ENCODE measurements around the gene ARID5A.

Gene ARID5A

DNA sequence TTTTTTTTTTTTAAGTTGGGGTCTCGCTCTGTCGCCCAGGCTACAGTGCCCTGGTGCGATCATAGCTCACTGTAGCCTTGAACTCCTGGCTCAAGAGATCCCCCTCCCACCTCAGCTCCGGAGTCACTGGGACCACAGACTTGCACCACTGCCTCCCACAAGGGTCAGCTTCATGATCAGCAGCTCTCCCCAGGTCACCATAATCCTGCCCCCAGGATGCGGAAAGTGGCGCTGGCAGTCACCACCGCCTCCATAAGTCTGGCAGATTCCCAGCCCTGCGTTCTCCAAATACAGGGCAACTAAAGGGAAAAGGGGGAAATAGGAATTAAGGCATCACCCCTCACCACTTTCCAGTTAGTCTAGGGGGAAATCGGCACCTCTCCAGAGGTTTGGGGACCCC lies 5.2 kb upstream of the ARID5A start:
- no peak for DNase-seq (ENCODE audit: low read depth)
- H3K4me3 ChIP-seq (ENCODE audit: control insufficient read depth, low read depth, low read length): no peak overlapping the region
- TF ChIP-seq, protein P1, sequence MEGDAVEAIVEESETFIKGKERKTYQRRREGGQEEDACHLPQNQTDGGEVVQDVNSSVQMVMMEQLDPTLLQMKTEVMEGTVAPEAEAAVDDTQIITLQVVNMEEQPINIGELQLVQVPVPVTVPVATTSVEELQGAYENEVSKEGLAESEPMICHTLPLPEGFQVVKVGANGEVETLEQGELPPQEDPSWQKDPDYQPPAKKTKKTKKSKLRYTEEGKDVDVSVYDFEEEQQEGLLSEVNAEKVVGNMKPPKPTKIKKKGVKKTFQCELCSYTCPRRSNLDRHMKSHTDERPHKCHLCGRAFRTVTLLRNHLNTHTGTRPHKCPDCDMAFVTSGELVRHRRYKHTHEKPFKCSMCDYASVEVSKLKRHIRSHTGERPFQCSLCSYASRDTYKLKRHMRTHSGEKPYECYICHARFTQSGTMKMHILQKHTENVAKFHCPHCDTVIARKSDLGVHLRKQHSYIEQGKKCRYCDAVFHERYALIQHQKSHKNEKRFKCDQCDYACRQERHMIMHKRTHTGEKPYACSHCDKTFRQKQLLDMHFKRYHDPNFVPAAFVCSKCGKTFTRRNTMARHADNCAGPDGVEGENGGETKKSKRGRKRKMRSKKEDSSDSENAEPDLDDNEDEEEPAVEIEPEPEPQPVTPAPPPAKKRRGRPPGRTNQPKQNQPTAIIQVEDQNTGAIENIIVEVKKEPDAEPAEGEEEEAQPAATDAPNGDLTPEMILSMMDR (conservative IDR thresholded peaks at IDR 0.05; ENCODE audit: control insufficient read depth, insufficient read depth, low read depth, low read length): no peak

DNA sequence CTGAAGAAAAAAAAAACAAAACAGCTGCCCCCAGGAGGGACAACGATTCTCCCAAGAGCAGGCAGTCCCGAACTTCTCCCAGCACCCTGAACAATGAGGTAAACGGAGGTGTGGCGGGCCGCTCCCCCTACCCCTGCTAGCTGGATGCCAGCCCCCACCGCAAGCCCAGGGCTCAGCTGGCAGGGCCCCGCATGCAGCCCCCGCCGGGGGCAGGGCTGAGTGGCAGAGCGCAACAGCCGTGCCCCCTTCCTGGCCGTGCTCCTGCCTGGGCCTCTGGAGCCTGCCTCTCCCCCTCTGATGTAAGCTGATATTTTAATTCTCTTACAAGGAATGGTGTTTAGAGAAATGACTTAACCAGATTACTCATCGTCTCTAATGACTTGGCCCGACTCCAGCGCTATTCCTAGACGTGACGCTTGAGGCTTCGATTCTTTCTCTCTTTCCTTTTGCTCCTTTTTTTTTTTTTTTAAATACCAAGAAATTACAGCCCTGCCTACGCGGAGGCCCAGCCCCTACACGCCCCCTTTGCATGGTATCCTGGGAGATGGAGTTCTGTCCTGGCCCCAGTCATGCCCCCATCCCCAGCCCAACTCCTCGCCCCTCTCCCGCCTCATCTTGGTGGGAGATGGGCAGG lies 4.6 kb upstream of the ARID5A start:
- peak; percentile 100 for DNase-seq (ENCODE audit: low read depth)

DNA sequence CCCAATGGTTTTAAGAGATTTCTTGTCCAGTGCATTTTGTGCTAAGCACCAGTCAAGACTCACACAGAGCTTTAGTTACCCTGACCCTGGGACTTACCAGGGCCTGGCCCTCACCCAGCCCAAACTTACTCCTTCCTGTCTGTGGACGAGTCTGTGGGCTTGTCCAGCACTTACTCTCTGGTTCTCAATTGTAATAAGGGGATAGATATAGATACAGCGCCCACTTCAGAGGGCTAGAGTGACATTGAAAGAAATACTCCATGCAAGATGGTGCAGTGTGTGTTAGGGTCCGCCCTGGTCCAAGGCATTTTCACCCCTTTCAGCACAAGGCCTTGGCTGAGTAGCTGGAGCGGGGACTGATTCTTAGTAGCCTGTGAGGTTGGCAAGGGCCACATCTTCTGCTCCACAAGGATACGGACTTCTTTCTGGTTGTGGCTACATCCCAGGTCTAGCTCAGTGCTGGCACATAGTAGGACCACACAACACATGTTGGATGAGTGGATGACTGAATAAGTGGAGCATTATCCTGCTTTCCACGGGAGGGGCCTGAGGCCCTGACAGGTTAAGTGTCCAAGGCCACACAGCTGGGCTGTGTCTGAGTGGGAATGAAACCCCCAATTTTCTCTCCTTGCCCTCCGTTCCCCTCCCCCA lies 3.8 kb upstream of the ARID5A start:
- DNase-seq (ENCODE audit: low read depth): no peak
- H3K4me3 ChIP-seq (ENCODE audit: control insufficient read depth, low read depth, low read length): no peak overlapping the region
- TF ChIP-seq, protein P1 (conservative IDR thresholded peaks at IDR 0.05; ENCODE audit: control insufficient read depth, insufficient read depth, low read depth, low read length): no peak

More for the DNA sequence above, 4.6 kb upstream of the ARID5A start:
- TF ChIP-seq, protein P1 (conservative IDR thresholded peaks at IDR 0.05; ENCODE audit: control insufficient read depth, insufficient read depth, low read depth, low read length): no peak
- H3K4me3 ChIP-seq (ENCODE audit: control insufficient read depth, low read depth, low read length): peak overlapping the region; percentile 10

DNA sequence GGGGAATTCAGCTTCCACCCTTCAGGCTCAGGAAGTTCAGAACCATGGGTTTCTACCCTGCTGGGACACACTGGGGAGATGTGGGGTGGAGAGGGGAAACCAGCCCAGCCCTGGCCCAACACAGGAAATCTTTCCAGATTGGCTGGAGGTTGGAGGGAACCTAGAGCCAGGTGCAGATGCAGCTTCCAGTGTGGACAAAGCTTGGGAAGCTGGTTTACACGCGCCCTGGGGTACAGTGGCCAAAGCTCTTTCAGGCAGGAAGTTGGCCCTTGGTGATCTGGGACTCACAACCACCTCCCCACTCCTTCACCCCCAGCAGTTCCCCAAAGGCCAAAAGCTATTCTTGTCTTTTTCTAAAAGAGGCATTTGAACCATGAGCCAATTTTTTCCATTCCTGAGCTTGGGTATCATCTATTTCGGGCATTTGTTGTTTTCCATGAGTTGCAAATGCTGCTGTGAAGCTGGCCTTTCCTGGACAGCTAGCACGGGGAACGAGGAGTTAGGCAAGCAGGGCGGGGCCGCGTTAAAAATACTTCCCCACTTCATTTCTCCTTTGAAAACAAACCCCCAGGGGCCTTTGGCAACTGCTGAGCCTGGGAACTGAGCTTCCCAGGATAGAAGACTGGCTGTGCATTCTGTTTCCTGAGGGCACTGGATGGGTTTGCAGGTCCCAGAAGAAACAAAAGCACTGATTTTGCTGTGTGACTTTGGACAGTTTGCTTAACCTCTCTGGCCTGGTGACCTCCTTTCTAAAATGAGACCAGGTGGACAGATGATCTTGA lies 3.1 kb upstream of the ARID5A start:
- DNase-seq (ENCODE audit: low read depth): peak; percentile 78
- no peak overlapping the region for H3K4me3 ChIP-seq (ENCODE audit: control insufficient read depth, low read depth, low read length)
- TF ChIP-seq, protein P1 (conservative IDR thresholded peaks at IDR 0.05; ENCODE audit: control insufficient read depth, insufficient read depth, low read depth, low read length): no peak

DNA sequence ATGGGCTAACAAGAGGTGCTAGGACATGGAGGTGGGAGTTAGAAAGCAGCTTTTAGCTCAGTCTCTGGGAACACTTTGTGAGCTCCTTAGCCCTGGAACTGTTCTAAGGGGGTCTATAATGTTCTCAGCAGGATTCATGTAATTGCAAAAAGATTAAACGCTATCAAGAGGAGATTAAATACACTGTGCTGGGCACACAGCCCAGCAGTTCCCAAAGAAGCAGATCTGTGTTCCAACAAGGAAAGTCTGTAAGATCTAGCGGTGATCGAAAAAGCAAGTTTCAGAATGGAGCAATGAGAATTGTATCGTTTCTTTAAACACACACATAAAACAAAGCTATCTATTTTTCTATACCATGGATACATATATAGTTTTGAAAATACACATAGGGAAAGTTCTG lies 2.4 kb upstream of the ARID5A start:
- H3K4me3 ChIP-seq (ENCODE audit: control insufficient read depth, low read depth, low read length): no peak overlapping the region
- TF ChIP-seq, protein P1 (conservative IDR thresholded peaks at IDR 0.05; ENCODE audit: control insufficient read depth, insufficient read depth, low read depth, low read length): no peak
- no peak for DNase-seq (ENCODE audit: low read depth)

DNA sequence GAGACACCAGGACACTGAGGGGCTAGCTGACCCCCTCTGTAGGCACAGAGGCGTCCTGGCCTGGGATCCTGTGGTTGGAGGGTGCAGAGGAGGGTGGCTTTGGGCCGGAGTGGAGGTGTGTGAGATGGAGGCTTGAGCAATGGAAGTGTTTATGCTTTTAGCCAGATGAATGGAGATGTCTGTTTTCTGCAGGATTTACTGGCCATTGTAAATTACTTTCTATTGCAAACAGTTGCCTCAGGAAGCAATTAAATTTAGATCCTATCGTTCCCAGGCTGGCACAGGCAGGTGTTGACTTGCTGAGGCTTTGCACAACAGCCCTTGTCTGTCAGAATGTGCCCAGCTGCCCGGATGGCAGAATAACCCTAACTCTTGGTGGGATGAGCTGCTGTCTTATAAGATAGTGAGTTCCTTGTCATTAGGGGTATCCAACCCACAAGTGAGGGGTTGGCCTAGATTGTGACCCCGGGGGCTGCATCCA lies 1.8 kb upstream of the ARID5A start:
- TF ChIP-seq, protein P1 (conservative IDR thresholded peaks at IDR 0.05; ENCODE audit: control insufficient read depth, insufficient read depth, low read depth, low read length): no peak
- DNase-seq (ENCODE audit: low read depth): no peak
- no peak overlapping the region for H3K4me3 ChIP-seq (ENCODE audit: control insufficient read depth, low read depth, low read length)

Data from fibroblast of mammary gland (primary cell).